Fibroblast of lung (primary cell): Measurements from ENCODE around the gene PPARG. TPM values are rescaled to one million over a fixed set of nuclear protein-coding genes. Genes with fewer than 3 reads are reported as not detected.

Experiments used
- DNase-seq, 2 donors: peaks; one replicate each; pipeline versions ENCODE4 v3.0.0 to v3.0.0-alpha.2; 2010; ENCODE audit warnings: low read depth in 2 of 2
- H2AFZ ChIP-seq: 2 replicates; pipeline ENCODE4 v1.5.1; 2012; ENCODE audit warnings: low read length, control low read depth, inconsistent platforms
- H3K27ac ChIP-seq: 2 replicates; pipeline ENCODE4 v1.5.1; 2011; ENCODE audit warnings: low read length, control low read depth; ENCODE audit not compliant: insufficient read depth
- H3K27me3 ChIP-seq: 2 replicates; pipeline ENCODE4 v1.5.1; 2011; ENCODE audit warnings: mild to moderate bottlenecking, low read length; ENCODE audit not compliant: control insufficient read depth, insufficient read depth
- H3K36me3 ChIP-seq: 2 replicates; pipeline ENCODE4 v1.5.1; 2011; ENCODE audit warnings: low read length; ENCODE audit not compliant: control insufficient read depth, insufficient read depth
- H3K4me1 ChIP-seq: 2 replicates; pipeline ENCODE4 v1.5.1; 2011; ENCODE audit warnings: low read length; ENCODE audit not compliant: control insufficient read depth, insufficient read depth; ENCODE audit errors: extremely low read depth
- H3K4me2 ChIP-seq: 2 replicates; pipeline ENCODE4 v1.5.1; 2011; ENCODE audit warnings: low read length, control low read depth; ENCODE audit not compliant: insufficient read depth; ENCODE audit errors: extremely low read depth
- H3K4me3 ChIP-seq, 4 experiments: fragments of 200-600 bp in 1 of 4; sonication (generic) in 1 of 4; replicated peaks in 1 of 4; 2 replicates each; pipeline ENCODE4 v1.5.1; 2011 to 2016; ENCODE audit warnings: low read length in 4 of 4, low read depth in 3 of 4, mild to moderate bottlenecking in 3 of 4, control low read depth in 2 of 4, inconsistent platforms in 1 of 4, mixed read lengths in 1 of 4; ENCODE audit not compliant: insufficient read depth in 1 of 4; ENCODE audit errors: control extremely low read depth in 1 of 4
- H3K79me2 ChIP-seq: 2 replicates; pipeline ENCODE4 v1.5.1; 2012; ENCODE audit warnings: mild to moderate bottlenecking, low read length, inconsistent platforms; ENCODE audit not compliant: control insufficient read depth, insufficient read depth
- H3K9ac ChIP-seq: 2 replicates; pipeline ENCODE4 v1.5.1; 2011; ENCODE audit warnings: mild to moderate bottlenecking, low read length, control low read depth; ENCODE audit not compliant: insufficient read depth
- H3K9me3 ChIP-seq: 2 replicates; pipeline ENCODE4 v1.5.1; 2012; ENCODE audit warnings: low read depth, low read length; ENCODE audit not compliant: control insufficient read depth, insufficient read depth
- H4K20me1 ChIP-seq: 2 replicates; pipeline ENCODE4 v1.5.1; 2011; ENCODE audit warnings: low read length; ENCODE audit not compliant: control insufficient read depth, insufficient read depth; ENCODE audit errors: extremely low read depth
- CTCF ChIP-seq, 2 donors: IDR thresholded peaks in 1 of 2; conservative IDR thresholded peaks in 1 of 2; 1 replicate in 1 of 2; 2 replicates in 1 of 2; pipeline ENCODE4 v1.5.1; 2011 to 2012; ENCODE audit warnings: low read length in 2 of 2, control low read depth in 1 of 2, inconsistent platforms in 1 of 2, low read depth in 1 of 2, mild to moderate bottlenecking in 1 of 2
- EZH2 ChIP-seq: IDR thresholded peaks from 2 replicates; pipeline ENCODE4 v1.5.1; 2012; ENCODE audit warnings: low read length, control low read depth, mild to moderate bottlenecking; ENCODE audit errors: missing control alignments
- polyA plus RNA-seq, 2 donors: library from polyadenylated mRNA; depleted of rRNA in 1 of 2; stranded (reverse) in 1 of 2; unstranded in 1 of 2; fragments of >200 nt; gene quantifications; 2 replicates each; pipeline ENCODE4 v1.2.1, GENCODE V29; 2011 to 2012; ENCODE audit warnings: missing spikeins in 1 of 2
- total RNA-seq: library from RNA; depleted of rRNA; stranded (reverse); fragments of >200 nt; gene quantifications from 2 replicates; pipeline ENCODE4 v1.2.1, GENCODE V29; 2014

Gene PPARG
- total and polyA plus RNA-seq, 2 donors (not counting 1 experiment from before 2014, with no cell fraction given), result 32.8 to 42.8 TPM

- H3K27me3 ChIP-seq, result no peaks in the 10 kb centered on the region
- no peak for DNase-seq
- no peak overlapping the region for H3K27ac ChIP-seq
- H2AFZ ChIP-seq, result no peak overlapping the region
- H3K9ac ChIP-seq, result no peak overlapping the region
- no peaks in the 10 kb centered on the region for H3K9me3 ChIP-seq
- H3K79me2 ChIP-seq, result no peaks in the 10 kb centered on the region
- H3K4me1 ChIP-seq, result no peaks in the 10 kb centered on the region
- H3K4me2 ChIP-seq, result no peak overlapping the region
- TF ChIP-seq CTCF (conservative IDR thresholded peaks at IDR 0.05 in 1 of 2, IDR thresholded peaks at IDR 0.05 in 1 of 2; ENCODE audit: low read depth in 1 of 2, low read length in 2 of 2), result no peak
- no peak for TF ChIP-seq EZH2
- H3K4me3 ChIP-seq, result no peak overlapping the region
- no peaks in the 10 kb centered on the region for H4K20me1 ChIP-seq
- no peaks in the 10 kb centered on the region for H3K36me3 ChIP-seq
Measured at GRCh38 chr3:12352253-12352652, 63.4 kb downstream of the PPARG start.

- H3K9me3 ChIP-seq, result no peaks in the 10 kb centered on the region
- no peak overlapping the region for H3K4me2 ChIP-seq
- no peak for TF ChIP-seq EZH2
- no peak for TF ChIP-seq CTCF (conservative IDR thresholded peaks at IDR 0.05 in 1 of 2, IDR thresholded peaks at IDR 0.05 in 1 of 2; ENCODE audit: low read depth in 1 of 2, low read length in 2 of 2)
Measured at GRCh38 chr3:12352755-12353154, 63.9 kb downstream of the PPARG start.

GRCh38 chr3:12353796-12354525 lies 65.1 kb downstream of the PPARG start:
- TF ChIP-seq EZH2 (no peak), CTCF (conservative IDR thresholded peaks at IDR 0.05 in 1 of 2, IDR thresholded peaks at IDR 0.05 in 1 of 2; ENCODE audit: low read depth in 1 of 2, low read length in 2 of 2) (no peak)
- H3K4me1 ChIP-seq, result no peaks in the 10 kb centered on the region
- H3K4me3 ChIP-seq, result no peak overlapping the region
- DNase-seq, result peak in 1 of 2 donors; percentile 69
- H3K27ac ChIP-seq, result no peak overlapping the region
- no peak overlapping the region for H2AFZ ChIP-seq
- H3K4me2 ChIP-seq, result no peak overlapping the region
- H3K27me3 ChIP-seq, result no peaks in the 10 kb centered on the region
- H4K20me1 ChIP-seq, result no peaks in the 10 kb centered on the region
- H3K9me3 ChIP-seq, result no peaks in the 10 kb centered on the region
- no peaks in the 10 kb centered on the region for H3K36me3 ChIP-seq
- no peaks in the 10 kb centered on the region for H3K79me2 ChIP-seq
- H3K9ac ChIP-seq, result no peak overlapping the region

More at GRCh38 chr3:12352755-12353154, 63.9 kb downstream of the PPARG start:
- no peak overlapping the region for H2AFZ ChIP-seq
- no peak overlapping the region for H3K9ac ChIP-seq
- H3K27me3 ChIP-seq, result no peaks in the 10 kb centered on the region
- no peak overlapping the region for H3K4me3 ChIP-seq
- H3K79me2 ChIP-seq, result no peaks in the 10 kb centered on the region
- no peaks in the 10 kb centered on the region for H3K4me1 ChIP-seq
- no peaks in the 10 kb centered on the region for H3K36me3 ChIP-seq
- no peak overlapping the region for H3K27ac ChIP-seq
- no peak for DNase-seq
- no peaks in the 10 kb centered on the region for H4K20me1 ChIP-seq
